Activated CD8-positive, alpha-beta memory T cell treated with anti-CD3 and anti-CD28 coated beads, Interleukin-2, amount 10 ng/mL, durations not matched to agents 7 days and 5 days (primary cell): ENCODE measurements around the gene CLIC5. TPM values are rescaled to one million over a fixed set of nuclear protein-coding genes. Genes with fewer than 3 reads are reported as not detected.

Experiments
- ATAC-seq: fragments of 150-1000 bp; cut with Tn5 transposase; one replicate; pipeline ENCODE4 v1.10.0; 2021; ENCODE audit warnings: moderate library complexity
- CTCF ChIA-PET: fragments of 350-600 bp; sonication (Branson Sonifier 250); formaldehyde crosslinking; loops from one replicate; lab custom pipeline; 2021; ENCODE audit warnings: antibody characterized with exemption; lab: Charles Lee
- DNase-seq: peaks from one replicate; pipeline ENCODE4 v3.0.0-alpha.2; 2020
- H3K27ac Mint-ChIP-seq: one replicate; pipeline ENCODE4 v1.8.0; 2021; ENCODE audit warnings: mild to moderate bottlenecking, mixed read lengths
- H3K27me3 Mint-ChIP-seq: one replicate; pipeline ENCODE4 v1.8.0; 2021; ENCODE audit warnings: mixed read lengths
- H3K36me3 Mint-ChIP-seq: one replicate; pipeline ENCODE4 v1.8.0; 2021; ENCODE audit warnings: mild to moderate bottlenecking, mixed read lengths
- H3K4me1 Mint-ChIP-seq: one replicate; pipeline ENCODE4 v1.8.0; 2021; ENCODE audit warnings: mixed read lengths
- H3K4me3 Mint-ChIP-seq: one replicate; pipeline ENCODE4 v1.8.0; 2021; ENCODE audit warnings: mild to moderate bottlenecking, moderate library complexity, mixed read lengths
- H3K9me3 Mint-ChIP-seq: one replicate; pipeline ENCODE4 v1.8.0; 2022; ENCODE audit warnings: low read depth, mixed read lengths
- total RNA-seq, 2 experiments: library from RNA; stranded (reverse); gene quantifications; one replicate each; pipeline ENCODE4 v1.2.3, GENCODE V29; 2021

The CLIC5 gene
- total RNA-seq, 2 experiments from 2014 or later: 6.3 to 7.3 TPM

- Mint-ChIP-seq H3K36me3 (no peaks in the 10 kb centered on the region), H3K27me3 (no peaks in the 10 kb centered on the region), H3K4me3 (peak overlapping the region; percentile 67), H3K4me1 (peaks cover 56% of the 10 kb centered on the region), H3K27ac (peak overlapping the region; percentile 93), H3K9me3 (no peaks in the 10 kb centered on the region)
- DNase-seq (peak; percentile 50), ATAC-seq (no peak)
- CTCF ChIA-PET: interaction anchor here (2.9 kb wide), 1 partner anchor 80 kb away, joined by 13 read pairs; no protein-coding TSS in a partner anchor
These were observed 4.9 kb downstream of the CLIC5 start for GRCh38 chr6:46010771-46011170.

- Mint-ChIP-seq H3K27ac (peak overlapping the region; percentile 93), H3K4me1 (peaks cover 56% of the 10 kb centered on the region)
- CTCF ChIA-PET: interaction anchor here (2.9 kb wide), 1 partner anchor 80 kb away, joined by 13 read pairs; no protein-coding TSS in a partner anchor
These were observed 5.4 kb downstream of the CLIC5 start for GRCh38 chr6:46010270-46010669.

GRCh38 chr6:46002264-46002663 lies 13.4 kb downstream of the CLIC5 start:
- ATAC-seq: no peak
- H3K36me3 Mint-ChIP-seq: no peaks in the 10 kb centered on the region
- H3K27me3 Mint-ChIP-seq: no peaks in the 10 kb centered on the region
- CTCF ChIA-PET: no interaction called here
- no peak for DNase-seq
- no peaks in the 10 kb centered on the region for H3K9me3 Mint-ChIP-seq
- H3K4me1 Mint-ChIP-seq: no peaks in the 10 kb centered on the region
- no peak overlapping the region for H3K27ac Mint-ChIP-seq
- no peak overlapping the region for H3K4me3 Mint-ChIP-seq

More at GRCh38 chr6:46010270-46010669, 5.4 kb downstream of the CLIC5 start:
- Mint-ChIP-seq H3K4me3 (no peak overlapping the region), H3K36me3 (no peaks in the 10 kb centered on the region), H3K9me3 (no peaks in the 10 kb centered on the region), H3K27me3 (no peaks in the 10 kb centered on the region)
- DNase-seq (no peak), ATAC-seq (no peak)

GRCh38 chr6:46000905-46001304 lies 14.8 kb downstream of the CLIC5 start:
- no peaks in the 10 kb centered on the region for H3K9me3 Mint-ChIP-seq
- H3K36me3 Mint-ChIP-seq: no peaks in the 10 kb centered on the region
- no peaks in the 10 kb centered on the region for H3K4me1 Mint-ChIP-seq
- H3K4me3 Mint-ChIP-seq: no peak overlapping the region
- ATAC-seq (no peak), DNase-seq (no peak)
- H3K27ac Mint-ChIP-seq: no peak overlapping the region
- CTCF ChIA-PET: no interaction called here
- no peaks in the 10 kb centered on the region for H3K27me3 Mint-ChIP-seq

- ATAC-seq (no peak), DNase-seq (no peak)
- H3K4me3 Mint-ChIP-seq: no peak overlapping the region
- no peaks in the 10 kb centered on the region for H3K4me1 Mint-ChIP-seq
- H3K27ac Mint-ChIP-seq: no peak overlapping the region
- H3K9me3 Mint-ChIP-seq: no peaks in the 10 kb centered on the region
- no peaks in the 10 kb centered on the region for H3K27me3 Mint-ChIP-seq
- no peaks in the 10 kb centered on the region for H3K36me3 Mint-ChIP-seq
- CTCF ChIA-PET: no interaction called here
These were observed 17.1 kb downstream of the CLIC5 start for GRCh38 chr6:45998524-45998923.

- no peak for DNase-seq
- no peaks in the 10 kb centered on the region for H3K9me3 Mint-ChIP-seq
- no peak overlapping the region for H3K27ac Mint-ChIP-seq
- no peaks in the 10 kb centered on the region for H3K36me3 Mint-ChIP-seq
- H3K4me3 Mint-ChIP-seq: no peak overlapping the region
- ATAC-seq: no peak
- no peaks in the 10 kb centered on the region for H3K27me3 Mint-ChIP-seq
- CTCF ChIA-PET: no interaction called here
- no peaks in the 10 kb centered on the region for H3K4me1 Mint-ChIP-seq
These were observed 17.7 kb downstream of the CLIC5 start for GRCh38 chr6:45997875-45998506.

- CTCF ChIA-PET: interaction anchor here (1.1 to 1.3 kb wide), 2 partner anchors 28 to 31 kb away, joined by 3 read pairs; no protein-coding TSS in a partner anchor
- H3K36me3 Mint-ChIP-seq: no peaks in the 10 kb centered on the region
- H3K27ac Mint-ChIP-seq: no peak overlapping the region
- ATAC-seq (no peak), DNase-seq (no peak)
- H3K4me1 Mint-ChIP-seq: no peaks in the 10 kb centered on the region
- H3K27me3 Mint-ChIP-seq: no peaks in the 10 kb centered on the region
- H3K4me3 Mint-ChIP-seq: no peak overlapping the region
- no peaks in the 10 kb centered on the region for H3K9me3 Mint-ChIP-seq
These were observed 24.5 kb downstream of the CLIC5 start for GRCh38 chr6:45991189-45991588.

- Mint-ChIP-seq H3K27ac (no peak overlapping the region), H3K4me1 (peaks cover 2% of the 10 kb centered on the region), H3K4me3 (no peak overlapping the region), H3K9me3 (no peaks in the 10 kb centered on the region), H3K27me3 (no peaks in the 10 kb centered on the region), H3K36me3 (no peaks in the 10 kb centered on the region)
- ATAC-seq: no peak
- no peak for DNase-seq
- CTCF ChIA-PET: no interaction called here
These were observed 25.5 kb downstream of the CLIC5 start for GRCh38 chr6:45990162-45990561.

GRCh38 chr6:45988635-45989034 lies 27.0 kb downstream of the CLIC5 start:
- Mint-ChIP-seq H3K36me3 (no peaks in the 10 kb centered on the region), H3K27me3 (no peaks in the 10 kb centered on the region), H3K4me3 (no peak overlapping the region), H3K9me3 (no peaks in the 10 kb centered on the region), H3K27ac (no peak overlapping the region), H3K4me1 (peaks cover 7% of the 10 kb centered on the region)
- CTCF ChIA-PET: no interaction called here
- no peak for DNase-seq
- ATAC-seq: no peak

- H3K4me3 Mint-ChIP-seq: no peak overlapping the region
- CTCF ChIA-PET: no interaction called here
- H3K4me1 Mint-ChIP-seq: peaks cover 7% of the 10 kb centered on the region
- H3K27ac Mint-ChIP-seq: no peak overlapping the region
- no peaks in the 10 kb centered on the region for H3K27me3 Mint-ChIP-seq
- DNase-seq (no peak), ATAC-seq (no peak)
- H3K9me3 Mint-ChIP-seq: no peaks in the 10 kb centered on the region
- H3K36me3 Mint-ChIP-seq: no peaks in the 10 kb centered on the region
These were observed 27.8 kb downstream of the CLIC5 start for GRCh38 chr6:45987856-45988255.

GRCh38 chr6:45986746-45987274 lies 28.9 kb downstream of the CLIC5 start:
- H3K27me3 Mint-ChIP-seq: no peaks in the 10 kb centered on the region
- ATAC-seq: no peak
- no peaks in the 10 kb centered on the region for H3K9me3 Mint-ChIP-seq
- no peak overlapping the region for H3K4me3 Mint-ChIP-seq
- CTCF ChIA-PET: interaction anchor here (1.3 kb wide), 1 partner anchor 56 kb away, joined by 4 read pairs; no protein-coding TSS in a partner anchor
- no peaks in the 10 kb centered on the region for H3K36me3 Mint-ChIP-seq
- peaks cover 7% of the 10 kb centered on the region for H3K4me1 Mint-ChIP-seq
- H3K27ac Mint-ChIP-seq: no peak overlapping the region
- no peak for DNase-seq

- H3K9me3 Mint-ChIP-seq: no peaks in the 10 kb centered on the region
- DNase-seq (no peak), ATAC-seq (no peak)
- peaks cover 9% of the 10 kb centered on the region for H3K4me1 Mint-ChIP-seq
- no peaks in the 10 kb centered on the region for H3K36me3 Mint-ChIP-seq
- H3K27ac Mint-ChIP-seq: no peak overlapping the region
- no peak overlapping the region for H3K4me3 Mint-ChIP-seq
- CTCF ChIA-PET: interaction anchor here (1.8 kb wide), 1 partner anchor 10 kb away, joined by 5 read pairs; no protein-coding TSS in a partner anchor
- H3K27me3 Mint-ChIP-seq: no peaks in the 10 kb centered on the region
These were observed 30.8 kb downstream of the CLIC5 start for GRCh38 chr6:45984788-45985425.

- ATAC-seq (no peak), DNase-seq (no peak)
- Mint-ChIP-seq H3K4me3 (no peak overlapping the region), H3K9me3 (no peaks in the 10 kb centered on the region), H3K36me3 (no peaks in the 10 kb centered on the region), H3K27ac (no peak overlapping the region), H3K27me3 (no peaks in the 10 kb centered on the region), H3K4me1 (peaks cover 9% of the 10 kb centered on the region)
- CTCF ChIA-PET: interaction anchor here (1.8 kb wide), 1 partner anchor 11 kb away, joined by 5 read pairs; no protein-coding TSS in a partner anchor
These were observed 31.3 kb downstream of the CLIC5 start for GRCh38 chr6:45984347-45984746.

- CTCF ChIA-PET: no interaction called here
These were observed 32.6 kb downstream of the CLIC5 start for GRCh38 chr6:45983062-45983461.

More at GRCh38 chr6:45983062-45983461, 32.6 kb downstream of the CLIC5 start:
- H3K27me3 Mint-ChIP-seq: no peaks in the 10 kb centered on the region
- H3K36me3 Mint-ChIP-seq: no peaks in the 10 kb centered on the region
- peaks cover 9% of the 10 kb centered on the region for H3K4me1 Mint-ChIP-seq
- DNase-seq (no peak), ATAC-seq (no peak)
- H3K4me3 Mint-ChIP-seq: no peak overlapping the region
- no peaks in the 10 kb centered on the region for H3K9me3 Mint-ChIP-seq
- no peak overlapping the region for H3K27ac Mint-ChIP-seq
